Activated CD8-positive, alpha-beta memory T cell treated with anti-CD3 and anti-CD28 coated beads, Interleukin-2, amount 50 U/mL, for 48 hours (primary cell): ENCODE data around the gene DECR2.
"Not testable (repeated sequence)": the region's sequence is repeated elsewhere in the genome, so short reads cannot be mapped to it uniquely, and the experiment has no call there.

Experiments used
- DNase-seq: peaks from one replicate; pipeline ENCODE4 v3.0.0-alpha.2; 2020

The DECR2 gene

GRCh38 chr16:367333-367903, 34.3 kb upstream of the DECR2 start:
- no peak for DNase-seq

- DNase-seq: no peak
Measured at GRCh38 chr16:368388-369158, 33.1 kb upstream of the DECR2 start.

- no peak for DNase-seq
Measured at GRCh38 chr16:369275-369865, 32.3 kb upstream of the DECR2 start.

- no peak for DNase-seq
Measured at GRCh38 chr16:369866-370436, 31.7 kb upstream of the DECR2 start.

GRCh38 chr16:370443-370842, 31.2 kb upstream of the DECR2 start, which contains the start of gene MRPL28:
Gene MRPL28, minus strand, starts transcription at chr16:370538. Its CDS starts 320 bp downstream, at chr16:370218.
- peak; percentile 95 for DNase-seq

- no peak for DNase-seq
Measured at GRCh38 chr16:370979-371514, 30.6 kb upstream of the DECR2 start.

GRCh38 chr16:371515-372301, 30.0 kb upstream of the DECR2 start:
- DNase-seq: no peak

GRCh38 chr16:372302-372983, 29.2 kb upstream of the DECR2 start:
- DNase-seq: no peak

GRCh38 chr16:373020-373598, 28.6 kb upstream of the DECR2 start:
- no peak for DNase-seq

- no peak for DNase-seq
Measured at GRCh38 chr16:373848-374615, 27.7 kb upstream of the DECR2 start.

GRCh38 chr16:374616-374926, 27.1 kb upstream of the DECR2 start:
- DNase-seq: no peak

GRCh38 chr16:375212-375611, 26.5 kb upstream of the DECR2 start:
- DNase-seq: no peak

GRCh38 chr16:375927-376816, 25.5 kb upstream of the DECR2 start:
- DNase-seq: no peak

GRCh38 chr16:376817-377418, 24.8 kb upstream of the DECR2 start:
- no peak for DNase-seq

GRCh38 chr16:377419-377951, 24.2 kb upstream of the DECR2 start:
- no peak for DNase-seq

- DNase-seq: not testable (repeated sequence)
Measured at GRCh38 chr16:378113-378820, 23.4 kb upstream of the DECR2 start.

- DNase-seq: no peak
Measured at GRCh38 chr16:378821-379182, 22.9 kb upstream of the DECR2 start.

GRCh38 chr16:379183-379960, 22.3 kb upstream of the DECR2 start:
- DNase-seq: no peak
